ENCODE results near the gene A3GALT2.

- TF ChIP-seq CTCF (IDR thresholded peaks at IDR 0.05) (no peak), POLR2AphosphoS5 (IDR thresholded peaks at IDR 0.05) (no peak)
Observed at GRCh38 chr1:33317946-33318345, 3.0 kb downstream of the A3GALT2 start.

Data from transverse colon (tissue), 4 donors.